NCI-H2196 (cell line): Measurements from ENCODE around the gene OR10K2.
"Not testable (repeated sequence)": the region's sequence is repeated elsewhere in the genome, so short reads cannot be mapped to it uniquely, and the experiment has no call there.

Experiments
- DNase-seq: peaks from one replicate; lab custom pipeline; 2025; ENCODE audit not compliant: unreplicated experiment; lab: John Stamatoyannopoulos, UW

The OR10K2 gene

GRCh38 chr1:158426137-158426536 lies at the start of gene OR10K2:
OR10K2 (minus strand) TSS chr1:158426237; CDS start chr1:158420866, 5,371 bp downstream.
- DNase-seq, result no peak

DNA sequence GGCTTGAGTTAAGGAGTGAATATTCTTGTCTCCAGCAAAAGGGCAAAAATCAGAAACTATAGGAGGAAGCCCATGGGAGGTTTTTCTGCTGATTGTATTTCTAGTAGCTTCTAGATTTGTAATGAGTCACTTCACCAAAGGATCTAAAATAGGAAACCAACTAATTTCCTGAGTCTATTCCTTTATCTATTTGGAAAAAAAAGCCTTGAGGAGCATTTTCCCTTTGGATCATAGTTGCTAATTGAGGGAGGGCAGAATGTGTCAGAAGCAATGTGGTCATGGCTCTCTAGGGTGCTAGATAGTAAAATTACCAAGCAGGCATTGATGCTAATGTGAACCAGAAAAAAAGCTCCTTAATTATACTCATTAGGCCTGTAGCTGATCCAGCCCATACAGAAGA lies 45.9 kb upstream of the OR10K2 start, which contains the start of gene OR10R2:
Gene OR10R2, plus strand, starts transcription at position 301 of the 400 bp plus-strand sequence. CDS start 106 bp downstream, outside the sequence.
- no peak for DNase-seq

- DNase-seq, result no peak
Measured at GRCh38 chr1:158461534-158461933, 35.5 kb upstream of the OR10K2 start, which contains the start of gene OR10K1. OR10K1 (plus strand) TSS chr1:158461834; CDS start chr1:158465562, 3,728 bp downstream.

DNA sequence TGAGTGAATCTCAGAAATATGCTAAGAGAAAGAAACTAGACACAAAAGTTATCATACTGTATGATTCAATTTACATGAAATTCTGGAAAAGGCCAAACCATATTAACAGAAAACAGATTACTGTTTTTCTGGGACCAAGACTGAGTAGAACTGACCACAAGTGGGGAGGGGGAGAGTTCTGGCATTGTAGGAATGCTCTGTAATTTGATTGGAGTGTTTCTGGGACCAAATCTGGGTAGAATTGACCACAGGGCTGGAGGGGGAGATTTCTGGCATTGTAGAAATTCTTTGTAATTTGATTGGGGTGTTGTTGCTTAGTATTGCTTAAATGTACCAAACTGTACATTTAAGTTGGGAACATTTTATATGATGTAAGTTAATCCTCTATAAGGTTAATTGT lies 32.2 kb upstream of the OR10K2 start:
- DNase-seq, result no peak

GRCh38 chr1:158457246-158457645 lies 31.2 kb upstream of the OR10K2 start:
- DNase-seq, result no peak

DNA sequence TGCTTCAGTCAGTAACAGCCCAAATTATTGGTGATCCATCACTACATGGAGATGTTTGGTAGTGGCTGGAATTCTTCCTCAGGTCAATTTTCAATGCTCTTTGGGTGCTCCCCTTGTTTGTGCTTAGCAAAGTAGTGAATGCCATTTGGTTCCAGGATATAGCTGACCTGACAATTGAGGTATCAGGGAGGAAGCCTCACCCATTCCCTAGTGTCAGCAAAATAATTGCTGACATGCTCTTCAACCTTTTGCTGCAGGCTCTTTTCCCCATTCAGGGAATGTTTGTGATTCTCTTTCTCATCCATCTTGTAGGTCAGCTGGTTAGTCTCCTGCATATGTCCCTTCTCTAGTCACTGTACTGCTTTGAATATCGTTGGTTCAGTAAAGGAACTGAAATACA lies 28.5 kb upstream of the OR10K2 start:
- DNase-seq, result no peak

DNA sequence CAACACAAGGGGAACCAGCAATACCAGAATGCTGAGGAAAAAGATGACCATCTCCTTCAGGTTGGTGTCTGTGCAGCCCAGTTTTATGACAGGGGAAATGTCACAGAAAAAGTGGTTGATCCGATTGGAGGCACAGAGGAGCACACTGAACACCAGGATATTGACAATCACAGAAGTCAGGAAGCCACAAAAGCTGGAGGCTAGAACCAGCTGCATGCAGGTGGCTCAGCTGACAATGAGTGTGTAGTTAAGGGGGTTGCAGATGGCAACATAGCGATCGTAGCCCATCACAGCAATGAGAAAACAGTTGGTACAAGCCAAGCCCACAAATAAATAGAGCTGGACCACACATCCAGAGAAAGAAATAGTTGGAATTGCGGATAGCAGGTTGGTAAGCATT lies 19.3 kb upstream of the OR10K2 start:
- DNase-seq, result no peak

DNA sequence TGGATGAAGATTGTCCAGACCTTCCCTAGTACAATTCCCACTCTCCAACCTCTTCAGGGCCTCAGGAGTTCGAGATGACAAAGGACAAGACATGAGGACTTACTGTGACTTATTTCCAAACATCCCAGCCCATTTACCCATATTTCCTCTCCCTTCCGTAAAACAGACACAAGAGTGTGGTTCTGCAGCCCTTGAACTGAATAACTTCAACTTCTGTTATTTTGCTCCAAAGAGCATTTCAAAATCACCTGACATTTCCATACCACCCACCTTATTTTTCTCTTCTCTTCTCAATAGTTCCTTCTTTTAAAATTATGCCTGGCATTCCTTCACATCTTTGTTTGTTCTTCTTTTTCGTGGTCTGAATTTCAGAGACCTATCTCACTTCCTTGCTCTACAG lies 8.7 kb upstream of the OR10K2 start:
- DNase-seq, result no peak

DNA sequence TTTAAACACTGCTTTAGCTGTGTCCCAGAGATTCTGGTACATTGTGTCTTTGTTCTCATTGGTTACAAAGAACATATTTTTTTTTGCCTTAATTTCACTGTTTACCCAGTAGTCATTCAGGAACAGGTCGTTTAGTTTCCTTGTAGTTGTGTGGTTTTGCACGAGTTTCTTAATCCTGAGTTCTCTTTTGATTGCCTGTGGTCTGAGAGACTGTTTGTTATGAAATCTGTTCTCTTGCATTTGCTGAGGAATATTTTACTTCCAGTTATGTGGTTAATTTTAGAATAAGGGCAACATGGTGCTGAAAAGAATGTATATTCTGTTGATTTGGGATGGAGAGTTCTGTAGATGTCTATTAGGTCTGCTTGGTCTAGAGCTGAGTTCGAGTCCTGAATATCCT lies 4.1 kb upstream of the OR10K2 start:
- DNase-seq, result not testable (repeated sequence)

DNA sequence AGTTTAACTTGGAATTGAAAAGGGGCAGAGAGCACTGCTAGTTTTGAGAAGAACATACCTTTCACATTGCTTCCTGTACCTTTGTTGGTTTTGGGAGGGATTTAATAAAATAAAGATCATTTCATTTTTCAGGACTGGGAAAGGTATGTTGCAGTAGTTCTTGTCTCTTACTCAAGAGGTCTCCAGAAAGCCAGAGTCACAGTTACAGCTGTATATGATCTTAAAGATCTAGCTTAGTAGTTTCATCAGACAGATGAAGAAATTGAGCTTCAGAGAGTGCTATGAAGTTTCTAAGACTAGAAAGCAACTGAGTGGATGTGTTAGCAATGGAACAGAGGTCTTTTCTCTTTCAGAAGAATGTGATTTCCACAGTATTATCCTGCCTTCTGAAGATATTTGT lies 1.0 kb downstream of the OR10K2 start:
- DNase-seq, result no peak

- DNase-seq, result no peak
Measured at GRCh38 chr1:158422212-158422611, 3.8 kb downstream of the OR10K2 start.

DNA sequence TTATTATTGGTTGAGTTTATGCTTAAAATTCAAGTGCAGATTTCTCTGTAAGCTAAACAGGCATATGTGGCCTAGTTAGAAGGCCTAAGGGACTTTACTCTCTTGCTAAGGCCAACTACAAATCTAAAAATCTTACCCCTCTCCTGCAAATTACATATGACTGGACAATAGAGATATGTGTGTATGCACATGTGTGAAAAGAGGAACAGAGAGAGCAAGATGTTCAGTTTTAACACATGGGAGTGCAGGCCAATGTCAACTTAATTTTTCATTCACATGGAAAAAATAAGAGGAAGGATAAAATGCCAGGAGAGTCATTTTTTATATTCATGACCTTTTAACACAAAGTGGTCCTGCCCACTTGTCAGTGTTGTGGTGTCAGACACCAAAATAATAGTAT lies 8.5 kb downstream of the OR10K2 start:
- DNase-seq, result no peak

DNA sequence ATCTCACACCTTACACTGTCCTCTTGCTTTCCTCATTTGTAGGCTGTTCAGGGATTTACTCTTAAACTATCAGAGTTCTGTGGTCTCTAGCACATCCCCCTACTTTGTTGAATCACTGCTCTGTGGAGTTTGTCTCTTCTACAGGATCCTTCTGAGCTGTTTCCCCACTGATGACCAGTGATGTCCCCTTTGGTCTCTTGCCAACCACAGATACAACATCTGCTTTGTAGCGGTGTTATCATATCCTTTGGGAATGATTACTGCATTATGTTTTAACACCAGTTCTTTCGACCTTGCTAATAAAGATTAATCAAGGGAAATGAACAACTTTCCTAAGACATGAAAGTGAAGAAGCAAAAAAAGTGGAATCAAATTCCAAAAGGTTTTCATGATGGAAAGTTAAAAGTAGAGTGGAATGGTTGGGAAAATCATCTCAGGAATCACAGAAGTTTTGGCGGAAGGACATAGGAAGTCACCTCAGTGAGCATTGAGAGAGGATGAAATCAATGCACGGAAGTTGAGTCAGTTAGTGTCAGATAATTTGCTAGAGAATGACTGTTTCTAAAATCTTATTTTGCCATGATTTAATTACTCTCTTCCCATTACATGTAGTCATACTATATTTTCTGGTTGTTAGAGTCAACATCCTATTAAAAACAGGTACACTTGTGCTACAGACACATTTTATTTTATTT lies 11.2 kb downstream of the OR10K2 start:
- no peak for DNase-seq

- no peak for DNase-seq
Measured at GRCh38 chr1:158407092-158407491, 18.9 kb downstream of the OR10K2 start.

- no peak for DNase-seq
Measured at GRCh38 chr1:158400871-158401270, 25.2 kb downstream of the OR10K2 start.

- no peak for DNase-seq
Measured at GRCh38 chr1:158398818-158399514, 27.1 kb downstream of the OR10K2 start, which contains the start of gene OR10T2. OR10T2 (minus strand) TSS chr1:158399466; CDS start chr1:158399466, 0 bp downstream.

DNA sequence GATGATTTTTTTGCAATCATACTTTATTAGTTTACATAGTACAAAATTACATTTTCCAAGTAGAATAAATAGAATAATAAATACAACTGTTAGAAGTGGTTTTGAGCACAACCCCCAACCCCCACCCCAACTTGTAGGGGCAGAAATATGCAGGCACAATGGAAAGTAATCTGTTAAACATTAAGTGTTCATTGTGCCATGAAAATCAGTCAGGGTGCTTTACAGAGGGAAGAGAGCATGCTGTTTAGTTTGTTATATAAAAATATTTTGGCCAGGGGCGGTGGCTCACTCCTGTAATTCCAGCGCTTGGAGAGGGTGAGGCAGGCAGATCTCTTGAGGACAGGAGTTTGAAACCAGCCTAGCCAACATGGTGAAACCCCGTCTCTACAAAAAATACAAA lies 29.4 kb downstream of the OR10K2 start:
- no peak for DNase-seq

DNA sequence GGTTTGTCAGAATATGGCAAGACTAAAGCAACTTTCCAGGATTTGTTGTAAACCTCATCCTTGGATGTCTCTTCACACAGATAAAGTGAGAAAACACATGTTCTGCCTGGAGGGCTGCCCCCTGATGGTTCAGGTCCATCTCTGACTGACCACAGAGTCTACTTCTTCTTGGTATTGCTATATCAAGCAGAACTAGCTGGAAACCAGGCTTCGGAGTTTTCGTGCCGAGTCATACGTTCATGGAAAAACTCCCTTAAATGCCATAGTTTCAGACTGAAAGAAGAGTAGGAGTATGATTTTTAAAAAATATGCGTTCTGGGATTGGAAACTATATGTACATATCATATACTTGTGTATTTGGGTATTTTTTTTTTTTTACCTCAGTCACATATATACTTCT lies 32.6 kb downstream of the OR10K2 start:
- DNase-seq, result no peak

- no peak for DNase-seq
Measured at GRCh38 chr1:158391099-158391498, 34.9 kb downstream of the OR10K2 start.

GRCh38 chr1:158390331-158390730 lies 35.7 kb downstream of the OR10K2 start:
- no peak for DNase-seq

DNA sequence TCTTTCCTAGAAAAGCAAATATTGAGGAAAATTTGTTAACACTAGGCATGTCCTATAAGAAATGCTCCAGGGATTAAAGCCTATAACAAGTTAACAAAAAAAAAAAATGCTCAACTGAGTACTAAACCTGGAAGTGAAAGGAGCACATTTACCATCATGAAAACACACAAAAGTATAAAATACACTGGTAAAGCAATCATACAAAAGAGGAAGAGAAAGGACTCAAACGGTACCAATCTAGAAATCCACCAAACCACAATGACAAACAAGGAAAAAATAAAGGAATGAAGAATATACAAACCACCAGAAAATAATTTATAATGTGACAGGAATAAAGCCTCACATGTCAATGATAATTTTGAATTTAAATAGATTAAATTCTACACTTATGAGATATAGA lies 51.2 kb downstream of the OR10K2 start:
- no peak for DNase-seq

DNA sequence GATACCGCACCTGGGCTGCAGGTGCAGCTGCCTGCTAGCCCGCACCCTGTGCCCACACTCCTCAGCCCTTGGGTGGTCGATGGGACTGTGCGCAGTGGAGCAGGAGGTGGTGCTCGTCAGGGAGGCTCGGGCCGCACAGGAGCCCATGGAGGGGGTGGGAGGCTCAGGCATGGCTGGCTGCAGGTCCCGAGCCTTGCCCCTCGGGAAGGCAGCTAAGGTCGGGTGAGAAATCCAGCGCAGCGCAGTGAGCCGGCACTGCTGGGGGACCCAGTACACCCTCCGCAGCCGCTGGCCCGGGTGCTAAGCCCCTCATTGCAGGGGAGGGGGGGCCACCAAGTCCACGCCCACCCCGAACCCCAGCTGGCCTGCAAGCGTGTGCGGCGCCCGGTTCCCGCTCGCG lies 51.9 kb downstream of the OR10K2 start:
- DNase-seq, result not testable (repeated sequence)
